Fibroblast of mammary gland (primary cell): ENCODE measurements around the gene SLC26A2.
A peak's percentile ranks its signal among the peaks of the same experiment; 100 is the strongest.

Source experiments
- DNase-seq: peaks from one replicate; pipeline ENCODE4 v3.0.0-alpha.2; 2010; ENCODE audit warnings: low read depth
- H3K4me3 ChIP-seq: 2 replicates; pipeline ENCODE4 v1.5.1; 2011; ENCODE audit warnings: low read depth, mild to moderate bottlenecking, low read length, moderate library complexity; ENCODE audit not compliant: control insufficient read depth
- TF ChIP-seq, protein P1 (sequence below): conservative IDR thresholded peaks from 2 replicates; pipeline ENCODE4 v1.5.1; 2011; ENCODE audit warnings: low read depth, low read length, inconsistent platforms; ENCODE audit not compliant: control insufficient read depth, insufficient read depth

SLC26A2 gene

DNA sequence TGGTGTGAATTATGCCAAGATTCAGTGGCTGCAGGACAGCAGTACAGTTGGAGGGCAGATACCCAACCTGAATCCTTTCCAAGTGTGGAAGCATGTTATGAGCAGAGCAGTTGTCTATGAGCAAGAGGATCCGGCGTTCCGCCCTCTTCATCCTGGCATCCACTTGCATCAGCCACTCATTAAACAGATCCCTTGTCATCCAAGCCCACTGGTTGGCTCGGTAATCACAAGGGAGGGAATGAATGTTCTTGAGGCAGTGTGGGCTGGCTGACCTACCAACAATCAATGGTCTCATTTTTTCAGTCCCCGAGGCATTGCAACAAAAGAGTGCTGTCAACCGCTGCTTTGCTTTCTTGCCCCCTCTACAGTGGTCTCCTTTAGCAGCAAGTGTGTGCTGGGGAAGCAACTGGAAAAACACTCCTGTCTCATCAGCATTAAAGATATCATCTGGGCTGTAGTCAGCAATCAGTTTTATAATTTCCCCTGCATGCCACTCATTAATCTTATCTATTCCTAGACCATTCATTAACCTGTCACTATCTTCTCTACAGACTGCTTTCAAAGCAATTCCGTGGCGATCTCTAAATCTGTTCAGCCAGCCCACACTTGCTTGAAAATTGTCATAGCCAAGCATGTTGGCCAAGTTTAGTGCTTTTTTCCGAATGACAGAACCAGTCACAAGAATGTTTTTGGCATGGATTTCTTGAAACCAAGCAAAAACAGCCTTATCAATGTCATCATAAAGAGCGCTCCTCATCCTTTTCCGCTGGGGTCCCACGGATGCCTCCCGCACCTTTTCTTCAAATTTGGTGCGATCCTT lies 35.0 kb downstream of the SLC26A2 start:
- no peak overlapping the region for H3K4me3 ChIP-seq
- no peak for DNase-seq
- TF ChIP-seq, protein P1, sequence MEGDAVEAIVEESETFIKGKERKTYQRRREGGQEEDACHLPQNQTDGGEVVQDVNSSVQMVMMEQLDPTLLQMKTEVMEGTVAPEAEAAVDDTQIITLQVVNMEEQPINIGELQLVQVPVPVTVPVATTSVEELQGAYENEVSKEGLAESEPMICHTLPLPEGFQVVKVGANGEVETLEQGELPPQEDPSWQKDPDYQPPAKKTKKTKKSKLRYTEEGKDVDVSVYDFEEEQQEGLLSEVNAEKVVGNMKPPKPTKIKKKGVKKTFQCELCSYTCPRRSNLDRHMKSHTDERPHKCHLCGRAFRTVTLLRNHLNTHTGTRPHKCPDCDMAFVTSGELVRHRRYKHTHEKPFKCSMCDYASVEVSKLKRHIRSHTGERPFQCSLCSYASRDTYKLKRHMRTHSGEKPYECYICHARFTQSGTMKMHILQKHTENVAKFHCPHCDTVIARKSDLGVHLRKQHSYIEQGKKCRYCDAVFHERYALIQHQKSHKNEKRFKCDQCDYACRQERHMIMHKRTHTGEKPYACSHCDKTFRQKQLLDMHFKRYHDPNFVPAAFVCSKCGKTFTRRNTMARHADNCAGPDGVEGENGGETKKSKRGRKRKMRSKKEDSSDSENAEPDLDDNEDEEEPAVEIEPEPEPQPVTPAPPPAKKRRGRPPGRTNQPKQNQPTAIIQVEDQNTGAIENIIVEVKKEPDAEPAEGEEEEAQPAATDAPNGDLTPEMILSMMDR = no peak

DNA sequence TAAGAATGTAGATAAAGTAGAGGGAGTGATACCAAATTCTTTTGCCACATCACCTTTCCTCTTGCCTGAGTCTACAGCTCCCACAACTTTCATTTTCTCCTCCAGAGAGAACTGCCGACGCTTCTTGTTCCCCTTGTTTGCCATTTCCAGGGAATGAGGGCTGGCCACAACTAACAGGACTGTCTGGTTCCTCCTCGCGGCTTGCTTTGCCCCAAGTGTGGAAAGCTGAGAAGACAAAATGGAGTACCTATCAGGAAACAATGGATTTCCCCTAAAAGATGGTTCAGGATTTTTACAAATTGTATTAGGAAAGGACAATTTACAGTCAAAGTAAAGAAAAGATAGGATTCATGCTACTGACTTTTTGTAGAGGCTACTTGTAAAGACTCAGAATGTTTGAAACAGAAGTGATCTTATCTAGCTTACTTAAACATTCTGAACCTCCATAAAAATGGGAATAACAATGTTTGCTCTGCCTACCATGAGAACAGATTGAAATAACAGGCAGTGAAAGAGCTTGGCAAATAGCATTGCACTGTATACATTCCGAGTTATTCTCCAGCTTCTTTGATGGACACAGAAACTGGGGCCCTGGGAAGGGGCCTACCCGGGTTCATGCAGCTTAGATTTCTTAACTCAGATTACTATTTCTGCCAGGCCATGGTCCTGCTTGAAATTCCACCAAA lies 35.8 kb downstream of the SLC26A2 start:
- H3K4me3 ChIP-seq = no peak overlapping the region
- DNase-seq = no peak
- TF ChIP-seq, protein P1 = no peak

DNA sequence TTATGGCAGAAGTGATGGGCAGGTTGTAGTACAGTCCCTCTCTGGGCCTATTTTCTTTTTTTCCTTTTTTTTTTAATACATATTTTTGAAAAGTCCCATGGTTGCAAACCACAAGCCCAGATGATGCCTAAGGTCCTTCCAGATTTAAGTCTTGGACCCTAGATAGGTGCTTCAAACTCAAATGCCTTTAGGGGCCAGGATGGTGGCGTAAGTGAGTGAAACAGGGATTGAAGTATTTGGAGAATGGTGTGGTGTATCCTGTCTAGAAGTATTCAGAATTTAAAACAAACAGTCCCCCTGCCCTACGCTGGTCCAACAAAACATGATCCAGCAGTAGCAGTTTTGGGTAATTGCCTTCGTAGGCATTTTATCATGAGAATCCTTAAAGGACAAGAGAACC lies 37.7 kb downstream of the SLC26A2 start:
- no peak overlapping the region for H3K4me3 ChIP-seq
- TF ChIP-seq, protein P1 = no peak
- no peak for DNase-seq

DNA sequence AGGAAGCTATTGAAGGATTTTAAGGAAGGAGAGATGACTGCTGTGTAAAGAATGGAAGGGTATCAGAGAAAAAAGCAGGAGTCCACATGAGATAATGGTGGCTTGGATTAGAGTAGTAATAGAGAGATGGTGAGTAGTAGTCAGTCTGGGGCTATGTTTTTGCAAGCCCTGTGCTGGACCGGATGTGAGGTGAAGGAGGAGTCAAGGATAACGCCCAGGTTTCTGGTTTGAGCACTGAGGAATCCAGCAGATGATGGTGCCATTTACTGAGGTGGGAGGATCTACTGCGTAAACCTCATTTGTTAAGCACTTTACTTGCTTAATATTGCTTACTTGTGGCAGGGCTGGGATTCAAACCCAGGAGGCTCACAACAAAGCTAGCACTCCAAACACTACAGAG lies 38.8 kb downstream of the SLC26A2 start:
- H3K4me3 ChIP-seq = peak overlapping the region; percentile 89
- no peak for DNase-seq
- TF ChIP-seq, protein P1 = no peak

DNA sequence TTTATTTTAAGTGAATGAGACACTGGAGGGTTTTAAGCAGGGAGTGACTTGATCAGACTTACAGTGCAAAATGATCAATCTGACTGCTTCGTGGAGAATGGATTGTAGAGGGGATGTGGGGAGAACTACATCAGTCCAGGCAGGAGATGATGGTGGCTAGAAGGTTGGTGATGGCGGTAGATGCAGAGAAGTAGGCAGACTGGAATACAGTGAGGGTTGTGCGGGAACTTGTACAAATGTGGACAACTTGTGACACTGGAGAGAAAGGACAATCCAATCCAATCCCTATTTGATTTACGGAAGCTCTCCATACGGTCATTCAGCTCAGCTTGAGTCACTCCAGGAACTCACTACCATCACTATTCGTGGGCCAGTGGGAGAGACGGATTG lies 39.3 kb downstream of the SLC26A2 start:
- TF ChIP-seq, protein P1 = no peak
- peak overlapping the region; percentile 89 for H3K4me3 ChIP-seq
- no peak for DNase-seq

DNA sequence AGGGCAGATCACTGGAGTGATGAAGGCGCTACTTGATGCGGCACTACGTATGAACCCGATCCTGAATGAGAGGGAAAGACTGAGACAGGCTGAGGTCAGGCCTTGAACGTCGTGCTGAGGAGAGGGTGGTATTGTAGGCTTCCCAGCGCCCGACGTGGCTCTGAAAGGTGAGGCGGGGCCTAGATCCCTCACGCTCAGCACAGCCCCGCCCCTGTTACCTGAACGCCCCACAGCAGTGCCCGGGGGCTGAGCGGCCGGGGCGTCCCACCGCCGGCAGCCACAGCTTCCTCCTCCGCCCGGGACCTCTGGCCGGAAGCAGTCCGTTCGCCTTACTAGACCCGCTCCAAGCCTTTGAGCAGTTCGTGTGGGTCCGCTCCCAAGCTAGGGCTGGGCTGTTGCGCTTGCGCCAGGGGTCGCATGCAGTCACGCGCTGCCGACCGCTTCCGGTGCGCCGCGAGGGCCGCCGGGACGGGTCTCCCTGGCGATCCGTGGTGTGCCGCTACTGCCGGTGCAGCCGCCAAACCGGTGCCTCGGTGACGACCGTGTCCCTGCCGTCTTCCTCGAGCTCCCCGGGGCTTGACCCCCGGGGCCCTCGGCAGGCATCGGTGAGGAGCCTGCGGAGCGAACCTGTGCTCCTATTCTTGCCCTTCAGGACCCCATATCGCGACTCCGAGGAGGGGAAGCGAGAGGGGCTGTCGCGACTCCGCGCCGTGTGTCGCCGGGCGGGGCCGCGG lies 39.9 kb downstream of the SLC26A2 start, which contains the start of the genes HMGXB3 and TIGD6:
Gene HMGXB3 (plus strand): TSS at position 484 of the 734 bp plus-strand sequence. CDS start 4,114 bp downstream, outside the sequence.
Gene TIGD6 (minus strand): TSS at position 399 of the 734 bp plus-strand sequence. CDS start 4,306 bp downstream, outside the sequence.
- TF ChIP-seq, protein P1 = no peak
- peak; percentile 91 for DNase-seq
- H3K4me3 ChIP-seq = peak within 1 kb of the TSS; percentile 89
